Gastroesophageal sphincter (tissue), 3 donors: ENCODE results near the gene RAMP1.

Experiments
- CTCF ChIP-seq, 4 experiments: fragments of 200-600 bp in 2 of 4; fragments of 450-650 bp in 2 of 4; sonication (generic) in 1 of 4; IDR thresholded peaks; one replicate each; pipeline ENCODE4 v1.5.1; 2017 to 2019; ENCODE audit warnings: antibody characterized with exemption in 4 of 4, mild to moderate bottlenecking in 2 of 4, moderate library complexity in 2 of 4
- EP300 ChIP-seq: sonication (generic); formaldehyde crosslinking; IDR thresholded peaks from one replicate; pipeline ENCODE4 v1.6.1; 2017; ENCODE audit warnings: antibody characterized with exemption, mild to moderate bottlenecking
- POLR2A ChIP-seq, 2 donors: fragments of 450-650 bp; IDR thresholded peaks; one replicate each; pipeline ENCODE4 v1.6.1; 2017; ENCODE audit warnings: antibody characterized with exemption in 2 of 2, mild to moderate bottlenecking in 2 of 2, moderate library complexity in 1 of 2
- POLR2AphosphoS5 ChIP-seq: sonication (generic); formaldehyde crosslinking; IDR thresholded peaks from one replicate; pipeline ENCODE4 v1.6.1; 2017; ENCODE audit warnings: antibody characterized with exemption

- no peak for TF ChIP-seq CTCF (IDR thresholded peaks at IDR 0.05)
- no peak for TF ChIP-seq POLR2A (IDR thresholded peaks at IDR 0.05)
- no peak for TF ChIP-seq POLR2AphosphoS5
- TF ChIP-seq EP300 = no peak
Measured at GRCh38 chr2:237927135-237927534, 67.7 kb downstream of the RAMP1 start.
